Heart left ventricle (tissue), 13 donors: ENCODE measurements around the gene ZFPM1.

Experiments used
- CTCF ChIP-seq, 12 donors: fragments of 200-600 bp; sonication (generic) in 4 of 12; IDR thresholded peaks; one replicate each; pipeline versions ENCODE4 v1.5.0 to v1.8.0; 2018 to 2022; ENCODE audit warnings: antibody characterized with exemption in 12 of 12, mild to moderate bottlenecking in 5 of 12
- POLR2A ChIP-seq, 2 donors: fragments of 450-650 bp; IDR thresholded peaks; one replicate each; pipeline ENCODE4 v1.6.1; 2017; ENCODE audit warnings: antibody characterized with exemption in 2 of 2, mild to moderate bottlenecking in 2 of 2, moderate library complexity in 2 of 2
- donor health status: ischemic (EF 13 %, LVEDD 7.1; RV severe dilation, severe dysfunction).
- donor health status: DM: no; HTN: yes; CAD: no.
- donor health status: DM: no; HTN: no; CAD: no.
- donor health status: ischemic (EF 25% LVEDD 6.9; RV normal size, moderate dysfunction).
- donor health status: ischemic (EF 25% LVEDD 5.7; RV mildly dilated, moderate dysfunction).
- donor health status: ischemic (EF 35%, LVEDD 5.7; RV mildly dilated, moderate dysfunction).
- donor health status: nonischemic (EF 11% LVEDD 7.7; RV severe dilation, severe dysfunction).
- donor health status: DM: yes; HTN: yes; CAD: no.
- donor health status: PGD.
- donor health status: ischemic (EF 29% LVEDD 5.4; RV normal size, mild dysfunction).
- donor health status: nonischemic (EF 23%, LVEDD 6.1; RV moderate dilation, normal function).

DNA sequence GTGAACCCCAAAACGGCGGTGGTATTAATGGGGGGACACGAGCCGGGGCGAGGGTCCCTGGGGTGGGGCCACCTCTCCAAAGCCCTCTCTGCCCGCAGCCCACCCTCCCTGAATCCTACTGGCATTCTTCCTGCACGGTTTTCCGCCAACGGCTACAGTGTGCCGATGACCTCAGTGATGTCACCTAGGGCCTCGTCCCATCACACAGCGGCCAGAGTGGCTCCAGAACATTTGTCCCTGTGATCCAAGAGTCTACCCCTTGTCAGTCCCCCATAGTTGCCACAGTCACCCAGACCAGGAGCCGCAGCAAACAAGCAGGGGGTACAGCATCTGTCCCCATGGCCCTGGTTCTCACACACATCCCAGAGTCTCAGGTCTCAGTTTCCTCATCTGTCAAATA lies 13.9 kb downstream of the ZFPM1 start:
- TF ChIP-seq CTCF (IDR thresholded peaks at IDR 0.05): no peak
- no peak for TF ChIP-seq POLR2A (IDR thresholded peaks at IDR 0.05)
